ENCODE data around the gene MMD2.

Gene MMD2

DNA sequence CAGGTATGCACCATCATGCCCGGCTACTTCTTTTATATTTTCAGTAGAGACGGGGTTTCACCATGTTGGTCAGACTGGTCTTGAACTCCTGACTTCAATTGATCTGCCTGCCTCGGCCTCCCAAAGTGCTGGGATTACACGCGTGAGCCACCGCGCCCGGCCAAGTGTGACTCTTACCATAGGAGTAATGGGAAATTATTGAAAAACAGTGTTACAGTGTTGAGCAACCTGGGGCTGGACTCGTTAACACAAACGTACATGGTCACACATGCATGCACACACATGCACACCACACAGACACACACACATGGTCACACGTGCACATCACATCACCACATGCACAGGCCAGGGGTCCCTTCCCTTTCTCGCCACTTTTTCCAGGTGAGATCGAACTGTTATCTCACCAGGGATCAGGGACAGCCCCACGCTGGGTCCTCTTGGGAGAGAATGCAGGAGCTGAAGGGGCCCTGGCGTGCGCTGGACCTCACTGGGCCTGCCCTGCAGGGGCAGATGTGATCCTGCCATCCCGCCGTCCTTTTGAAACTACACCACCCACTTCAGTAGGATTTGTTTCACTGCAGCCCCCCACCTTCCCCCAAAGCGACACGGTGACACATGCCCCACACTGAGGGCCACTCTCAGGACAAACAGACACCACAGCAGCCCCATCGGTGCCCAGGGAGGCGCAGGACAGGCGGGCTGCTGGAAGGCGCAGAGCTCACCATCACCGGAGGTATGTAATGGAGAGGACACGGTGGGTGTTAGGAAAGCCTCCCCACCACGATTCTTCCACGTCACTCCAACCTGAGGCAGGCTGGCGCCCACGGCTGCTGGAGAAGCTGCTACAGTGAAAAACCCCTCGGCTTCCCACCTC lies 85.7 kb downstream of the MMD2 start:
- no peak for FAIRE-seq

DNA sequence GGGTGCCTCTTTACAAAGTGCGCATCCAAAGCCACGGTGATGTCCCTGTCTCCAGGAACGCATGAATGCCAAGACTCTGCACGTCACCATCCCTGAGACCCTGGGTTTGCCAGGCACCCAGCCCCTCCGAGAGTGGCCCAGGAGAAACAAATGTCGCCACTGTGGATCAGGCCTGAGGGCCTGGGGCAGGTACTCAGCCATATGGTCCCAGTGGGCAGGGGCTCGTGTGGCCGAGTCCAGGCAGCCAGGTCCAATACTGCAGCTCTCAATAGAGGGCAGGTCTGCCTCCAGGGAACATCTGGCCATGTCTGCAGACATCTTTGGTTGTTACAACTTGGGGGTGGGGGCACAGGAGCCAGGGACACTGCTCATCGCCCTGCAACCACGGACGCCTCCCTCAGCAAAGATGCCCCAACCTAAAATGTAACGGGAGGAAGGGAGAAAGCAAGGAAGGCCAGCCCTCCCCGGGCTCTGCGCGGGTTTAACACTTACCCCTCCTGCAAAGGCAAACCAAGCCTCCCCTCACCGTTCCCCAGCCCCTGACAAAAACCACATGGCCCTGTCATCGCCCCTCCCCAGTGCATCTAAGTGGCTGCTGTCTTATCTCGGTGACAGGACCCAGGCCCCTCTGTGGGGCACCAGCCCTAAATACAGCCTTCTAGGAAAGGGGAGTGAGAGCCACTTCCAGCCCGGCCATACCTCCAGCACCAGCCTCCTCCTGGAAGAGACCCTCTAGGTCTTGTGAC lies 86.9 kb downstream of the MMD2 start:
- FAIRE-seq: no peak
- DNase-seq (ENCODE audit: insufficient read length, low spot score): no peak

More for the DNA sequence above, 85.7 kb downstream of the MMD2 start:
- DNase-seq (ENCODE audit: insufficient read length, low spot score): no peak

DNA sequence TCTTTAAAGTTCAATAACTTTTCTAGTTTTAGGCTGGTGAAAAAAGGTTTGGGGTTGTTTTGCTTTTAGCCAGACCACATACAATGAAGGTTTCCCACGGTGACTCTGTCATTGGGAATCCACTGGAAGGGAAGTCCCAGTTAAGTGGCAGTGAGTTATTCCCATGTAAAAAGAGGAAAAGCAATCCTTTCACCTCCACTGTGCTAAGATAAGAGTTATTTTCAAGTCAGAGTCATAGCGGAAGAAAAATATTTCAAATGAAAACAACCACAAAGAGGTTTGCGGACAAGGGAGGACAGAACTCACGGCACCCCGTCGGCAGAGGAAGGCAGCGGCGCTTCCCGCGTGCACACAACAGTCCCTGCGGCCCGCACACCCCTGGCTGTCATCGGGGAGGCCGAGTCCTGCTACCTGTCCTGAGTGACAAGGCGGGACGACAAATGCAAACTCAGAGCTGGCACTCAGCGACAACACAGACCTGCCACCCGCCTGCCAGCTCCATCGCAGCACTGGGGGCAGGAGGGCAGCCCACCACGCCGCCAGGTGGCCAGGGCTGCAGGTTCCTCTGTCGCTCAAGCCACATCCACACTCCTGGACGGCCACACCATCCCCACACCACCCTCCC lies 87.8 kb downstream of the MMD2 start:
- DNase-seq (ENCODE audit: insufficient read length, low spot score) (no peak), FAIRE-seq (no peak)

DNA sequence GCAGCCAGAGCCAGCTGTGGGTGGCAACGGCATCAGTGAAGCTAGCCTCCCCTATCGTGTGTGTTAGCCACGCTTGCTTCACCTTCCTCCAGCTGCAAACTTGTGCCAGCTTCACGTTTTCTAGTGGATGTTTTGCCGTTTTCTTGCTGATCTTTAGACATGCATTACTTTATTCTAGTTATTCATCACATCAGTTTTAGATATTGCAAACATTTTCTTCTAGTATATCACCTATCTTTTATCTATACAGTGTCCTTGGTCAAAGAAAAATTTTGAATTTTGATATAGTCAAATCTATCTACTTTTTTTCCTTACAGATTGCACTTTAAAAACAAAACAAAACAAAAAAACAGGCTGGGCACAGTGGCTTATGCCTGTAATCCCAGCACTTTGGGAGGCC lies 90.5 kb downstream of the MMD2 start:
- DNase-seq (ENCODE audit: insufficient read length, low spot score) (no peak), FAIRE-seq (no peak)

DNA sequence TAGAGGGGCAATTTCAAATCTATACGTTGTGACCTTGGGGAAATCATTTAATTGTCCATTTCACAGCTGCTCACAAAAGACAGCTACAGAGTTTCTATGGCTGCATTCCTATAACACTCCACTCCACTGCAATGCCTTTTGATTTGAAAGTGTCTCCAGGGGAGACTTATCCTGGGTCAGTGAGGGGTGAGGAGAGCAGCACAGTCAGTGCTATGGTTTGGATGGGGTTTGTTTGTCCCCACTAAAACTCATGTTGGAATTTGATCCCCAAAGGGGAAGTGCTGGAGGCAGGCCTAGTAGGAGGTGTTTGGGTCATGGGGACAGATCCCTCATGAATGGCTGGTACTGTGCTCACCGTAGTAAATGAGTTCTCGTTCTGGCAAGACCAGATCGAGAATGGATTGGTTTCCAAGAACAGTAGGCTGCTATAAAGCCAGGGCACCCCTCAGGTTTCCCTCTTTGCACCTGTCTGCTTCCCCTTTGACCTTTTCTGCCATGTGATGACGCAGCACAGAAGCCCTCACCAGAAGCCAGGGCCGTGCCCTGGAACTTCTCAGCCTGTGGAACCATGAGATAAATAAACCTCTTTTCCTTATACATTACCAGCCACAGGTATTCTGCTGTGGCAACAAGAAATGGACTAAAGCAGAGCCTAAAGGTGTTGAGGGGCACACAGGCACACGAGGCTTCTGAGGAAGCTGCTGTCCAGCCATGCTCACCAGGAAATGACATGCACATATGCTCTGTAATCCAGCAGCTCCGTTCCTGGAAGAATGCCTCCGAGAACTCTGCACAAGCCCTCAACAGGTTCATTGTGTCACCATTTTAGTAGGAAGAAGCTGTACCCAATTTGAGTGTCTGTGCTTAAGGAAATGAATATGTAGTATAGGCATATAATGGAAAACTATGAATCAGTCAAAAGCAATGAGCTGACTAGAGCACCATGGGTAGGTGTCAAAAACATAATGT lies 92.2 kb downstream of the MMD2 start:
- DNase-seq (ENCODE audit: insufficient read length, low spot score): no peak
- FAIRE-seq: no peak

DNA sequence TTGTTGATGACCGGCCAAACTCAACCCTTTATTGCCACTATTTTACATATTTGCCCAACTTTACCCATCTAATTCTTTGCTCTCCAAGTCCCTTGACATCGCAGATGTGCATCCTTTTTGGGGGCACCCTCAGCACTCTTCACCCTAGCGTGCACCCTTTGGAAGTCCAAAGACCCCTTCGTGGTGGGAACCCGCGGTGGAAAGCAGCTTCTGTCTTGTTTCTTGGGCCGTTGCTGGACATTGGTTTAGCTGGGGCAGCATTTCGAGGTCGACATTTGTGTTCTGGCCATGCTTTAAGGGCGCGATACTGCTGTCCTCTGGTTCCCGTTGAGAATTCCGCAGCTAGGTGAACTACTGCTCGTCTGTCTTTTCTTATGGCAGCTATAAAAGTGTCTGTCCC lies 96.8 kb downstream of the MMD2 start:
- DNase-seq (ENCODE audit: insufficient read length, low spot score): no peak
- no peak for FAIRE-seq

DNA sequence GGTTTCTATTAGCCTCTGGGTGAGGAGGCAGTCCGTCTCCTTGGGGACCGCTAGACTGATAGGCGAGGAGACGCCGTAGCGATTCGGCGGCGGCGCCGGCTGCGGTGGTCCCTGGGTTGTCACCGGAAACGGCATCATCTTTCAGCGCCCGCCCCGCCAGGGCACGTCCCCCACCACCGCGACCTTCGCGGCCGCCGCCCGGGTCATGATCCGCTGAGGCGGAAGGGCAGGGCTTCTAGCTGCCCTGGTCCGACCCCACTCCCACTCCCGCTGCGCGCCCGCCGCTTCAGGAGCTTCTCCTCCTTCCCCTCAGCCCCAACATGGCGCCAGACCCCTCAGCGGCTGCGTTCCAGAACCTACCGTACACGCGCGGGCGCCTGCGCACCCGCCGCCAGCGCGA lies 97.3 kb downstream of the MMD2 start, which contains the start of gene PAPOLB:
Gene PAPOLB, minus strand, starts transcription at position 358 of the 400 bp plus-strand sequence. Its CDS starts 220 bp downstream, at position 138.
- DNase-seq (ENCODE audit: insufficient read length, low spot score): no peak
- FAIRE-seq: no peak

DNA sequence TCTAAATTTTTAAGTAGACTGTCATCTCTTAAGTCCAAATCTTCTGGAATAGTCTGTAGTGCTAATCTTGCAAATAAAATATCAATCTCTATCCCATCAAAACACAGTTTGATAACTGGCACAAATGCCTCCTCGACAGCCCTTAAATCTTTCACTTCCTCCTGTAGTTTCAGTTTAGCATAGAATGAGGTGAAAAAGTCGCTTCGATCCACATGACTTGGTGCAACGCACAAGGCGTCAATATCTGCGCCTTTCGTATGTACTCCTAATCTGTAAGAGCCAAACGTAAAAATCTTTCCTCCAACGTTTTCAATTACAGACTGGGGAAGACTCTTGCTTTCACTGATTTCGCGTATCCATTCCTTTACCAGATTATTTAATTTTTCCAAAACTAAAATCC lies 97.8 kb downstream of the MMD2 start:
- no peak for FAIRE-seq
- DNase-seq (ENCODE audit: insufficient read length, low spot score): no peak

DNA sequence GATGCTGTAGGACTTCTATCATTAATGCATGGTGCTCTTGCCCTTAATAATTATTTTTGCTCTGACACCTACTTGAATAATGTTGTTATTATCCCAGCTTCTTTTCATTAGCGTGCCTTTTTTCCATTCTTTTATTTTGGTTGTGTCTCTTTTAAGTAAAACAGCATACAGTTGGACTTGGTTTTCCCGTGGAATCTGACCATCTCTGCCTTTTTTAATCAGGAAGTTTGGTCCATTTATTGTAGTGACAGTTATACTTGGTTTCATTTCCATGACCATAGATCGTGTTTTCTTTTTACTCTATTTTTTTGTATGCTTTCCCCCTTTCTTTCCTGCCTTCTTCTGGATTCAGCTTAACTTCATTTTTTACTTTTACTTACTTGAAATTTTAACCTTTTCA lies 101.8 kb downstream of the MMD2 start:
- no peak for FAIRE-seq
- no peak for DNase-seq (ENCODE audit: insufficient read length, low spot score)

DNA sequence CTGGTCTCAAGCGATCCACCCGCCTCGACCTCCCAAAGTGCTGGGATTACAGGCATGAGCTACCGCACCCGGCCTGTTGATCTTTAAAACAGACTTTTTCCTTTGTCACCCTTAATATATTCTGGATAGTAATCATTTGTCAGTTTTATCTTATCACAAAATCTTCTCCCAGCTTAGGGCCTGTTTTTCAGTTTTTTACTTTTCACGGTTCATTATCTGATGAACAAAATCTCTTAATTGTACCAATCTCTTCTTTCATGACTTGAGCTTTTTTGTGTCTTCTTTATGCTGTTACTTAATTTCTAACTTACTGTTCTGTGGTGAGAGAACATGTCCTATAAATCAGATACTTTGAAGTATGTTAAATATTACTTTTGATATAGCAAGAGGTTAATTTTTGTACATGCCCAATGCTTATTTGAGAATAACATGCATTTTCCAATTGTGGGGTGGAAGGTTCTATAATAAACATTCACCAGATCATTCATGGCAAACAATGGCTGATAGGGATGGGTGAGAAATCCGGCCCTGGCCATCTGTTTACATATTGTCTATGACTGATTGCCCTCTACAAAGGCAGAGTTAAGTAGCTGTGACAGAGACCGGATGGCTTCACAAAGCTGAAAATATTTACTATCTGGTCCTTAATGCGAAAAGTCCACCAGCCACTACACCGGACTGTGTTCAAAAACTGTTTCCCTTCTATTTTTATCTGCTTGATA lies 102.5 kb downstream of the MMD2 start:
- no peak for FAIRE-seq
- DNase-seq (ENCODE audit: insufficient read length, low spot score): no peak

All from GM19239 (cell line).